ENCODE data around the gene CHERP. TPM values are rescaled to one million over a fixed set of nuclear protein-coding genes. Genes with fewer than 3 reads are reported as not detected.
"Not testable (repeated sequence)": the region's sequence is repeated elsewhere in the genome, so short reads cannot be mapped to it uniquely, and the experiment has no call there.

Gene CHERP
- polyA plus RNA-seq, 1 donor = 37.9 TPM

DNA sequence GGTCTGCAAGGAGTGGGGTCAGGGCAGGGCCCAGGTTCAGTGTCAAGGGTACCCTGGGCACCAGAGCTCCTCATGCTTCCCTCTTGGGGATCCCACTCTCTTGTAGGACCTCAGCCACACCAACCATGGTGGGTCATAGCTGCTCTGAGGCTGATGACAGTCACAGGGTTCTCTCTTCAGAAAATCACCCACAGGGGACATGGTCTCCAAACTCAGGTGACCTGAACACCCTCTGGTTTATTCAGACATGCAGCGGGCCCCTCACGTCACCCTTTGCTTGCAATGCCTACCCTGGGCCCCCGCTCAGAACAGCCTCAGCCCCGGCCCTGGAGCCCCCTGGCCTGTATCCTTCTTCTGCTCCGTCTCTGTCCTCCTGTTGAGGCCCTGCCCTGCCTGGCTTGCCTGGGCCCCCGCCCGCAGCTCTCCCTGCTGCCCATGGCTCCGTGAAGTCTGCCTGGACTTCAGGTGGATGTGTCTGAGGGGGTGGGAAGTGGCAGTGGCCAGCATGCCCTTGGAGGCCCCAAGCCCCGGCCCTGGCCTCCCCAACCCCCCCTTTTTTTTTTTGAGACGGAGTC, 20.4 kb downstream of the CHERP start:
- DNase-seq = no peak

GRCh38 chr19:16520986-16521624, 21.1 kb downstream of the CHERP start:
- DNase-seq = no peak

DNA sequence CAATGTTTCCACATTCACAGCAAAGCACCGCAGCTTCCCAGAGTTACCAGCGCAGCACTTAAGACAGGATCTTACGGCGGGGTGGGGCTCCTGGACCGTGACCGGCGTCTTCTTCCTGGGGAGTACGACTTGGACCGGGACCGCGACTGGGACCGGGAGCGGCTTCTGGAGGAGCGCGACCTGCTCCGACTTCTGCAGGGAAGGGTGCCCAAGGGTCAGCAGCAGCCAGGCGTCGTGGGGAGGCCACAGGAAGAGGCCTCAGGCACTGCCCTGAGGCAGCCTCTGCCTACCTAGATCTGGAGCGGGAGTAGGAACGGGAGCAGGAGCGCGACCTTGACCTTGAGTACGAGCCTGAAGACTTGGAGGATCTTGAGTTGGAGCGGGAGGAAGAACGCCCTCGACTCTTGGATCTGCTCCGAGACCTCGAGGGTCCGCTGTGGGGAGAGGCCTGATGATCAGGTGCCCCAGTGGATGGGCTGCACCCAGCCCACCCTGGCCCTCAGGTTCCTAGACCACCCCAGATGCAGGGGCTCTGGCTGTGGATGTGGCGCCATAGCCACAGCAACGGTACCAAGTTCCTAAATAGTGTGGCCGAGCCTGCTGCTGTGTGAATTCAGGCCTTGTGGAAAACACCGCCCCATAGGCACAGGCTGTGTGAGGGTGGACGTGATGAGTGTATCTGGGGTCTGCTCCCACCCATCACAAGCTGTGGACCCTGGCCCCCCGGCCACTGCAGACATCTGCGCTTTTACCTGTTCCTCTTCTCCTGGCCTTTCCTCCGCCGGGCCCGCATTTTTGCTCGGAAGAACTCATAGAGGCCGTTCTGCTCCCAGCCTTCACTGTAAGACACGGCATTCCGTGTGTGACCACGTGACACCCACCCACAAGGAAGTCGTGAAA, 21.9 kb downstream of the CHERP start:
- no peak for DNase-seq

- DNase-seq = no peak
Measured at GRCh38 chr19:16519230-16519687, 23.0 kb downstream of the CHERP start.

- DNase-seq = no peak
Measured at GRCh38 chr19:16518483-16519229, 23.6 kb downstream of the CHERP start.

DNA sequence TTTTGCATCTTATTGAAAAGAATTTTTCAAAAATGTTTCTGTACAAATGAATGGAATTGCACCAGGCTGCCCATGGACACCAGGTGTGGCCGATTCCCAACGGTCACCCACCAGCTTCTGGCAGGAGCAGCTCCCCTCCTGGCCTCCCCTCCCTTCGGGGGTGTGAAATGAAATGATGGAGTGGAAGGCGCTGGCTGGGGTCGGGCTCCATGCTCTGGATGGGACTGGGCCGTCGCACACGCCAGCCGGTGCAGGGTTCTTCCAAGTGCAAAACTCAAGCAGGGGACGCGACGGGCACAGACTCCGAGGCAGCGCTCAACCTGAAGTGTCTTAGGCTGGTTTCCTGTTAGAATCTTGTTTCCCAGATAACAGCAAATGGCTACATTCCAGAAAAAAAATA, 24.2 kb downstream of the CHERP start:
- DNase-seq = no peak

DNA sequence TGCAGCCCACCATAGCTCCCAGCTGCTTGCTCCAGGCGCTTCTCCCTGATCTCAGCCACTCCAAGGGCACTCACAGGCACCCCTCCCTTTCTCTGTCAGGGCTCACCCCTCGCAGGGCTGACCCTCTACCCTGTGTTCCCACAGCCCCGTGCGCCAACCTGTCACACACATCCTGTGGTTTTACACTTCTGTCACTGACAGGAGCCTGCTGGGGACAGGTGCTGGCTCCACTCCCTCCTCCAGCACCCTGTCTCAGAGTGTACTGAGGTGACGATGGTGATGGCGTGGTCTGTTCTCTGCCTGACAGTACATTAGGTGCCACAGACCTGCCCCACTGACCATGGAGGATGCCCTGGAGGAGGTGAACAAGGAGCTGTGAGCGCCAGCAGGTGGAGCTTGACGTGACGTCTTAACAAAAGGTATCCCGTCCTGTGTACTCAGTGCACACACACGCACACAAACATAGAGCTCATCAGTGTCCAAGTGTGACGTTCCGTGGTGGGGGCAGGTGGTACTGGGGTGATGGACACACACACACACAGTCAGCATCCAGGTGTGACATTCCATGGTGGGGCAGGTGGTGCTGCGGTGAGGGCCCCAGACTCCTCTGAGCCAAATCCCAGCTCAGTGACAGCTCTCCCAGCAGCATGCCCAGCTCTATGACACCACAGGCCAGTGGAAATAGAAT, 25.2 kb downstream of the CHERP start:
- DNase-seq = no peak

DNA sequence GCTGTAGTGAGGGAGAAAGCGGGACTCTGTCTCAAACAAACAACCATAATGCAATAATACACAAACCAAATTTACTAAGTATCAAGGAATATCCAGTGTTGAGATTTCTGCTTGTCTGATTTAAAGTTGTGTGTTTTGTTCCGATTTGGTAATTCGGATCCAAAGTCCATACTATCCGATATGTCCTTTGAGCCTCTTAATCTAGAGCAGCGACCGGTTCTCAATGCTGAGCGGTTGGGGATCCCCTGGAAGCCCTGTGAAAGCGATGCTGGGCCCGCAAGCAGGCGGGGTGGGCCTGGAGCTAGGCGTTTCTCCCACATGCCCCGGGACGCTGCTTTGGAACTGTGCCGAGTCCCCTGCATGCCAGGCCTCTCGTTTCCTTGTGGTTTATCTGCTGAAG, 25.9 kb downstream of the CHERP start:
- no peak for DNase-seq

GRCh38 chr19:16514383-16515019, 27.7 kb downstream of the CHERP start:
- DNase-seq = no peak

GRCh38 chr19:16512611-16513010, 29.6 kb downstream of the CHERP start:
- not testable (repeated sequence) for DNase-seq

DNA sequence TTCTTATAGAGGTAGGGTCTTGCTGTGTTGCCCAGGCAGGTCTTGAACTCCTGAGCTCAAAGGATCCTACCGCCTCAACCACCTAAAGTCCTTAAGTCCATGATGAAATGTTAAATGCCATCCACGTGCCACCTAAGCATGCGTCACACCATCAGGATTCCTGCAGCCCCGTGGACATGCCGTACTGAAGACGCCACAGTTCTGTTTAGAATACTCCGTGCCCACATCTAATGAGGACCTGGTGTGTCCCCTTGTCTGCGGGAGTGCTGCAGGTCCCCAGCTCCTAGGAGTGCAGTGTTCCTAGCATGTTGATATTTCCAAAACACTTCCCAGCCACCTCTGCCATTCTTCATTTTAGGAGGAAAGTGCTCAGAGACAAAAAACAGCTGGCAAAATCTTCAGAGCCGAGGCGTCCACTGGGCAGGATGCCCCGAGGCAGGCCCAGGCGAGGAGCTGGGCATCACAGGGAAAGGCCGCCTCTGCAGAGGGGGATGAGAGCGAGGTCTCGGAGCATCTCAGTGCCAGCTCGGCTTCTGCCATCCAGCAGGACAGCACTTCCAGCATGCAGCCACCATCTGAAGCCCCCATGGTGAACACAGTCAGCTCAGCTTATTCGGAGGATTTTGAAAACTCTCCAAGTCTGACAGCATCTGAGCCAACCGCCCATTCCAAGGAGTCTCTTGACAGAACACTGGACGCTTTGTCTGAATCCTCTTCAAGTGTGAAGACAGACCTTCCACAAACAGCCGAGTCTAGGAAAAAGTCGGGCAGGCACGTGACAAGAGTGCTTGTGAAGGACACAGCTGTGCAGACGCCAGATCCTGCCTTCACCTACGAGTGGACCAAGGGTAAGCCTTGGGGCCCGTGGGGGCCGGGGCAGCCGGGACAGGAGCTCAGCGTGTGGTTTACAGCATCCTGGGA, 32.8 kb downstream of the CHERP start:
- no peak for DNase-seq

GRCh38 chr19:16508546-16508945, 33.7 kb downstream of the CHERP start:
- no peak for DNase-seq

GRCh38 chr19:16506961-16507360, 35.3 kb downstream of the CHERP start:
- DNase-seq = no peak

- DNase-seq = not testable (repeated sequence)
Measured at GRCh38 chr19:16506161-16506560, 36.1 kb downstream of the CHERP start.

DNA sequence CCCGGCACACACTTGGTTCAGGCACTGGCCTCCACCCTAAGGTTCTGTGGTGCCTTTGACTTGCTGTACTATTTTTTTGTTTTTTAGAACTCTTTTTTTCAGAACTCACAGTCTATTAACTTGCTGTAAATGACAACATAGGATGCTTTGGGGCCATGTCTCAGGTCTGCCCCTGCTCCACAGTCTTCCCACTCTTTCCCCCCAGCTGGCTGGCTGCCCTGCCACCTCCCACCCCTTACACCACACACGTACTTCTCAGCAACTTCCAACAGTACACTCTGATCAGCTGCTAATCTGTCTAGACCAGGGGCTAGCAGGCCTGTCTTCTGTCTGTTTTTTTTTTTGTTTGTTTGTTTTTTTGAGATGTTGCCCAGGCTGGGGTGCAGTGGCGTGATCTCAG, 38.0 kb downstream of the CHERP start:
- no peak for DNase-seq

DNA sequence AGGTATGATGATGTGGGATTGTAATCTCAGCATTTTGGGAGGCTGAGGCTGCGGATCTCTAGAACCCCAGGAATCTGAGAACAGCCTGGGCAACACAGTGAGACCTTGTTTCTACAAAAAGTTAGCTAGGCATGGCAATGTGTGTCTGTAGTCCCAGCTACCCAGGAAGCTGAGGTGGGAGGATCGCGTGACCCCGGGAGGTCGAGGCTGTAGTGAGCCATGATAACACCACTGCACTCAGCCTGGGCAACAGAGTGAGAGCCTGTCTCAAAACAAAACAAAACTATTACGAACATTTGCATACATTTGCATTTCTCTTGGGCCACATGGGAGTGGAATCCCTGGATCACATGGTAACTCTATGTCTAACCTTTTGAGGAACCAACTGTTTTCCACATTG, 44.4 kb downstream of the CHERP start:
- no peak for DNase-seq

DNA sequence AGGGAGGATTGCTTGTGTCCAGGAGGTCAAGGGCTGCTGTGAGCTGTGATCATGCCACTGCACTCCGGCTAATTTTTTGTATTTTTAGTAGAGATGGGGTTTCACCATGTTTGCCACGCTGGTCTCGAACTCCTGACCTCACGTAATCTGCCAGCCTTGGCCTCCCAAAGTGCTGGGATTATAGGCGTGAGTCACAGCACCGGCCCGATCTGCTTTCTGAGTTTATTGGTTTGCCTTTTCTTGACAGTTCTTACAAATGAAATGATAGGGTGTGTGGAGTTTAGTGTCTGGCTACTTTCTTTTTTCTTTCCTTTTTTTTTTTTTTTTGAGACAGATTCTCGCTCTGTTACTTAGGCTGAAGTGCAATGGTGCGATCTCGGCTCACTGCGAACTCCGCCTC, 45.2 kb downstream of the CHERP start:
- DNase-seq = no peak

DNA sequence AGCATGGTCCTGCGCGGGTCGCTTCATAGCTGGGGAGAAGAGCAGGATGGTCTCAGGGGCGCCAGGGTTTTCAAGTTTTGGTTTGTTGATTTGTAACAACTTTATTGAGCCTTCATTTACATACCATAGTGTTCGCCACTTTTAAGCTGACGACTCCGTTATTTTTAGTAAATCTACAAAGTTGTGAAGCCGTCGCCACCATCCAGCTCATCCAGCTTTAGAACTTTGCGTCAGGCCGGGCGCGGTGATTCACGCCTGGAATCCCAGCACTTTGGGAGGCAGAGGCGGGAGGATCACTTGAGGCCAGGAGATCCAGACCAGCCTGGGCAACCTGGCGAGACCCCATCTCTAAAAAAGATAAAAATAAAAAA, 45.6 kb downstream of the CHERP start:
- no peak for DNase-seq

GRCh38 chr19:16495982-16496612, 46.1 kb downstream of the CHERP start, which contains the start of the genes C19orf44 and CALR3:
Gene C19orf44, plus strand, starts transcription at chr19:16496394. Its CDS starts 4,399 bp downstream, at chr19:16500793.
Gene CALR3, minus strand, starts transcription at chr19:16496167. Its CDS starts 38 bp downstream, at chr19:16496129.
- DNase-seq = peak; percentile 98
